ENCODE measurements around the gene PRICKLE2.

Gene PRICKLE2

GRCh38 chr3:64247991-64248646 lies 22.9 kb upstream of the PRICKLE2 start:
- no peak for DNase-seq

- DNase-seq, result no peak
Measured at GRCh38 chr3:64244011-64244942, 19.0 kb upstream of the PRICKLE2 start.

- DNase-seq, result no peak
Measured at GRCh38 chr3:64242435-64242834, 17.2 kb upstream of the PRICKLE2 start.

GRCh38 chr3:64240959-64241358 lies 15.7 kb upstream of the PRICKLE2 start:
- DNase-seq, result no peak

GRCh38 chr3:64240396-64240795 lies 15.1 kb upstream of the PRICKLE2 start:
- no peak for DNase-seq

- no peak for DNase-seq
Measured at GRCh38 chr3:64239841-64240240, 14.6 kb upstream of the PRICKLE2 start.

GRCh38 chr3:64238971-64239667 lies 13.9 kb upstream of the PRICKLE2 start:
- no peak for DNase-seq

GRCh38 chr3:64237083-64237482 lies 11.8 kb upstream of the PRICKLE2 start:
- DNase-seq, result no peak

GRCh38 chr3:64235605-64236004 lies 10.3 kb upstream of the PRICKLE2 start:
- no peak for DNase-seq

- no peak for DNase-seq
Measured at GRCh38 chr3:64234571-64234970, 9.3 kb upstream of the PRICKLE2 start.

- no peak for DNase-seq
Measured at GRCh38 chr3:64232821-64233220, 7.6 kb upstream of the PRICKLE2 start.

- no peak for DNase-seq
Measured at GRCh38 chr3:64229903-64230302, 4.6 kb upstream of the PRICKLE2 start.

- DNase-seq, result no peak
Measured at GRCh38 chr3:64228110-64228509, 2.8 kb upstream of the PRICKLE2 start.

- no peak for DNase-seq
Measured at GRCh38 chr3:64226730-64227129, 1.5 kb upstream of the PRICKLE2 start.

- DNase-seq, result no peak
Measured at GRCh38 chr3:64225695-64226499, 631 bp upstream of the PRICKLE2 start.

- no peak for DNase-seq
Measured at GRCh38 chr3:64223791-64224745, 1.2 kb downstream of the PRICKLE2 start.

- no peak for DNase-seq
Measured at GRCh38 chr3:64222501-64223111, 2.7 kb downstream of the PRICKLE2 start.

- DNase-seq, result no peak
Measured at GRCh38 chr3:64221571-64222257, 3.6 kb downstream of the PRICKLE2 start.

GRCh38 chr3:64220161-64220914 lies 4.9 kb downstream of the PRICKLE2 start:
- no peak for DNase-seq

GRCh38 chr3:64218746-64219145 lies 6.5 kb downstream of the PRICKLE2 start:
- no peak for DNase-seq
